Left colon (tissue), 2 donors: Measurements from ENCODE around the gene HOMER3. TPM values are rescaled to one million over a fixed set of nuclear protein-coding genes. Genes with fewer than 3 reads are reported as not detected.

Experiments used
- ATAC-seq: fragments of 200-7000 bp; cut with Tn5 transposase; one replicate; pipeline ENCODE4 v1.9.1; 2020; ENCODE audit warnings: mild to moderate bottlenecking, moderate library complexity
- DNase-seq, 2 donors: peaks; one replicate each; pipeline ENCODE4 v3.0.0-alpha.2; 2020
- intact Hi-C, 2 donors: fragments of 100-400 bp; cut with DNase I in 1 of 2; cut with micrococcal nuclease in 1 of 2; formaldehyde crosslinking; loops; one replicate each; pipeline versions ENCODE4 v1.11.2 to v1.14.0; 2022; cut with DNase I, micrococcal nuclease
- long read RNA-seq: library from polyadenylated mRNA; unstranded; transcript quantifications from one replicate; pipeline ENCODE4 v2.0.0, GENCODE V29; 2021
- total RNA-seq, 2 donors: library from RNA; stranded (reverse); fragmentation: NEBNext Ultra II Directional; extraction: Animal tissue kit (Norgen Biotek cat#: 25700); gene quantifications; one replicate each; pipeline ENCODE4 v1.2.1, GENCODE V29; 2021
- donor health status: DM: no; HTN: no; CAD: no.
- donor health status: DM: yes; HTN: yes; CAD: no.

Gene HOMER3
- total RNA-seq: 1 to 10 TPM; 3.9 to 7.9 TPM
- long read RNA-seq, transcript HOMER3-202 (10 exons, 1,557 nt): major isoform, 6 of 7 reads
- long read RNA-seq, partial matches to known transcripts: 1 of 7 reads
- long read RNA-seq, other reads (novel, unspliced or antisense): 0 of 7 reads

DNA sequence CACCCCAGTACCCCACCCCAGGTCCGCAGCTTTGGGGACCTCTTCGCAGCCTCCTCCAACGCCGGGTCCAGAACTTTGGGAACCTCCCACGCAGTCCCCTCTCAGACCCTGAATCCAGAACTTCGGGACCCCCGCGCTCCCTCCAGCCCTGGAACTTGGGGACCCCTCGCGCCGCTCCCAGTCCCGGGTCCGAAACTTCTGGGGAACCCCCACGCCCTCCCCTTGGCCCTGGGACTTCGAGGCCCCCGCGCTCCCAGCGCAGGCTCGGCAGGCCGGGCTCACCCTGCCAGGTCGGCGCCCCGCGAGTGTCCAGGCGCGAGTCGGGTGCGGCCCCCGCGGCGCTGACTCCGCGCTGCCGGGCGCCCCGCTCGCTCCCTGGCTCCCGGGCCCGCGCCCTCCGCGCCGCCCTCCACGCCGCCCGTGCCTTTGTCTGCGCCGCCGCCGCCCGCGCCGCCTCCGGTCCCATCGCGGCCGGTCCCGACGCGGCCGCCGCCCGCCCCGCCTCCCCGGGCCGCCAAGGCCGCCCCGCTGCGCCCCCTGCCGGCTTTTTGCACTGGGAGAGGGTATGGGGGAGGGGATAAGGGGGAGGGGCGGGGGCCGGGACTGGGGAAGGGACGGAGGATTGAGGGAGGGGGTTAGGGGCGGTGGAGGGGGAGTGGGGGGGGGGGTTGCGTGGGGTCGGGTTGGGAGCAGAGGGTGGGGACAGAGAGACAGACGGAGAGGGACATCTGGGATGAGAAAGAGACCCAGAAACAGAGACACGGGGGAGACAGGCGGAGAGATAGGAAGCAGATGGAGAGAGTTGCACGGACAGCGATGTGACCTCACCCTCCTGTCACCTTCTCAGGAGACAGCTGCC is at the start of gene HOMER3:
TSS of gene HOMER3 (minus strand) at position 449 of the 859 bp plus-strand sequence. CDS start 2,235 bp downstream, outside the sequence.
- intact Hi-C loops: no loop called here
- peak; percentile 91 for ATAC-seq
- peak; percentile 49 to 90 for DNase-seq

DNA sequence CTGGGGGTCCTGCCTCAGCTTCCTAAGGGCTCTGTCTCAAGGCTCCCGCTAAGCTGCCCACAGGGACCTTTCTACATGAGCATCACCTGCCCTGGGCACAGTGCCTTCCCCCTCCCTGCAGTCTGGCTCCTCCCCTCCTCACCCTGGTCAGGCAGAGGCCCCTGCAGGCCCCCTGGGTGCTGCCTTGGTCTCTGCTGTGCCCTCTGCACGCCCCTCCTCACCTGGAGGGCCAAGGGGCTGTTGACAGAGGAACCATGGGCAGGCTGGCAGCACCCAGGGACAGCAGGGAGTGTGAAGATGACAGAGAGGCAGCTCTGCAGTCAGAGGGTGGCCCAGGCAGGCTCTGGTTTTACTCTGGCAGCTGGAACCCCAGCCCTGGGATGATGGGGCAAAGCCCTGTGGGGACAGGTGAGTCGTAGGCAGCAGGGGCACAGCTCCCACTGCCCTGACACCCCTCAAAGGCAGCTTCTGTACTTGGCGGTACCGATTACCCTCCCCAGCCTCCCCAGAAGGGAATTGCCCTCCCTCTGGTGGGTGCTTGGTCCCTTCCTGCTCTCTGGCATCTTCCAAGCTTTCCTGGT is 49.2 kb upstream of the HOMER3 start:
- ATAC-seq (no peak), DNase-seq (no peak)
- intact Hi-C loops: no loop called here

DNA sequence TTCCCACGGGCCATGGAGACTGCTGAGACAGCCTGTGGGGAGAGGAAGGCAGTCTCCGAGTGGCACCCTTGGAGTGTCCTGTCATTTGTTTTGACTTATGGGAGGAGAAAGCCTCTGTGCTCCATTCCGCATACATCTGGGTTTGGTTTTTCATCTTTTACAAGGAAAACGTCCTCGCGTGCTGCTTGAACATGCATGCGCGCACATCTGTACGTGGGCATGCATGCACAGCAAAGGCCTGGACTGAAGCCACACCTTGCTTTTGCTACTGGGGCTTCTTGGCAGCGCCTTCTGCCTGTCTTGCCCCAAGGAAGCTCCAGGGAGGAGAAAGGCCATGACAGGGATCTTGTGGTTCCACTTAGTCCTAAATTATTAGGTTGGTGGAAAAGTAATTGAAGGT is 48.3 kb upstream of the HOMER3 start:
- DNase-seq (no peak), ATAC-seq (no peak)
- intact Hi-C loops: no loop called here

DNA sequence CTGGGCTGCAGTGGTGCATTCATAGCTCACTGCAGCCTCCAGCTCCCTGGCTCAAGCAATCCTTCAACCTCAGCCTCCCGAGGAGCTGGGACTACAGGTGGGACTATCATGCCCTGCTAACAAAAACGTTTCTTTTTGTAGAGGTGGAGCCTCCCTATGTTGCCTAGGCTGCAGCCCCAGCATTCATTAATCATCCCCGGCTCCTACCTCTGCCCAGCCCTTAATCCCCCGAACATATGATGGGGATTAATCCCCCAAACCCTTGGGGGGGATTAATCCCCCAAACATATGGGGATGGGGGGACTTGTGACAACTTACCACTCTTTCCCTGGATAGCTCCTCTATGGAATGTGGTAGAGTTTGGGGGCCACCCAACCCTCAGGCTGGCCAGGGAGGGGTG is 46.4 kb upstream of the HOMER3 start:
- DNase-seq (no peak), ATAC-seq (no peak)
- intact Hi-C loops: no loop called here

DNA sequence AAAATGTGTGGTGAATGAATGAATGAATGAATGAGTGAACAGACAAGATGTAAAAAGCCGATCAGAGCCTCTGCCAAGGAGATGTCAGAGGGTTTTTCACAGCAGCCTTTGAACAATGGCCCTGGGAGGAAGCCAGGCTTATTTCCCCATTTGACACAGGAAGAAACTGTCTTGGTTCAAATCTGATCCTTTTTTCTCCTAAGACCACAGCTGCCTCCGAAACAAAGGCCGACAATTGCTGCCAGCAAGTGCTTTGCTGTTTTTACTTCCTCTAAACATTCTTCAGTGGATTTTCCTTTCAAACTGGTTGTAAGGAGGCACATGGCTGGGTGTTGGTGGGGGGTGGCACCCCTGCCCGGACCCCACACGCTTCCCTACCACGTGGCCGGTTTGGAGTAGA is 44.2 kb upstream of the HOMER3 start:
- no peak for DNase-seq
- intact Hi-C loops: no loop called here
- ATAC-seq: no peak

DNA sequence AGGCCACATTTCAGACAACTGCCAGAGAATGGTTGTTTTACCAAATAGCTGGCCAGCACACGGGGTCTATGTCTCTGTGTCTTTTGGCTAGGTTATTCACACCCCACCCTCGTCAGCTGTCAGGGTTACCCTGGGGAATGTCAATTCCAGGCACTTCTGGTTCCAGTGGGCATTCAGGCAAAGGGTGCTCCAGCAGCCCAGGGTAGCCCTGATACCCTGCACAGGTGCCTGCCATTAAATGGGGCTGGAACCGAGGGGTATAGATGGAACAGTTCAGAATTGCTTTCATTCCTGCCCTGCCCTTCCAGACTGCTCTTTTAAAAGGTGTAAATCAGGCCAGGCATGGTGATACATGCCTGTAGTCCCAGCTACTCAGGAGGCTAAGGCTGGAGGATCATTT is 43.2 kb upstream of the HOMER3 start:
- ATAC-seq: no peak
- intact Hi-C loops: no loop called here
- no peak for DNase-seq

DNA sequence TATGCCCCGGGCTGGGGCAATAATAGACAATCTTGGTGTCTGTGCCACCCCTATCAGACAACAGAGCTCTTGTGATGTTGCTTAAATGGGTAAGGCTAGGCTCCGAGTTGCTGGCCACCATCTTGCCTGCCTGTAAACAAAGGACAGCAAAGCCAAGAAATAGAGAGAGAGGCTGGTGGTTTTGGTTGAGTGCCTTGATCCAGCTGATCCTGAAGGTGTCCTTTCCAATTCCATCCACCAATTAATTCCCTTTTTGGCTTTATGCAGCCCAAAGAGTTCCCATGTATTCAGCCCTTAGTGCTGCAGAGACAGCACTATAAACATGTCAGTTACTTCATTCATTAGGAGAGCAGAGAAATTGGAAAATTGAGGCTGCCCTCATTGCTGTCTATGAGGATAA is 41.7 kb upstream of the HOMER3 start:
- DNase-seq (no peak), ATAC-seq (no peak)

DNA sequence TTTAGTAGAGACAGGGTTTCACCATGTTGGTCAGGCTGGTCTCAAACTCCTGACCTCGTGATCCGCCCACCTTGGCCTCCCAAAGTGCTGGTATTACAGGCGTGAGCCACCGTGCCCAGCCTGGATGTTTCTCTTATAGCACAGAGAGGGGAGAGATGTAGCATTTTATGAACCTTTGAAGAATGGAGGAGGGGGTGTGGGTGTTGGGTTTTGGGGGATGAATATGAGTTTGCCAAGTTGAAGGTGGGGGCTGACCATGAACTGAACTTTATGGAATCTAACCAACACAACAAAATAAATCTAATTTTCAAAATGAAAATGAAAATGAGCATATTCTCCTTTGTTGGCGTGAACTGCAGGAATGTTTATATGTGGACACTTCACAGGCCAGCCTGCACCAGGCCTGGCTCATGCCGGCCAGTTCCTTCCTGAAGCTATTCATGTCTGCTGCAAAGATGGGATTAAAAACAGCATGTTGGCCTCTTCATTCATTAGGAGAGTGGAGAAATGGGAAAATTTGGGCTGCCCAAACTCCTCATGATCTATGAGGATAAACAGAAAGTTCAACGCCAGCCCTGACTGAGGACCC is 39.5 kb upstream of the HOMER3 start:
- intact Hi-C loops: no loop called here
- ATAC-seq (no peak), DNase-seq (no peak)

More for the DNA sequence above, 41.7 kb upstream of the HOMER3 start:
- intact Hi-C loops: no loop called here

DNA sequence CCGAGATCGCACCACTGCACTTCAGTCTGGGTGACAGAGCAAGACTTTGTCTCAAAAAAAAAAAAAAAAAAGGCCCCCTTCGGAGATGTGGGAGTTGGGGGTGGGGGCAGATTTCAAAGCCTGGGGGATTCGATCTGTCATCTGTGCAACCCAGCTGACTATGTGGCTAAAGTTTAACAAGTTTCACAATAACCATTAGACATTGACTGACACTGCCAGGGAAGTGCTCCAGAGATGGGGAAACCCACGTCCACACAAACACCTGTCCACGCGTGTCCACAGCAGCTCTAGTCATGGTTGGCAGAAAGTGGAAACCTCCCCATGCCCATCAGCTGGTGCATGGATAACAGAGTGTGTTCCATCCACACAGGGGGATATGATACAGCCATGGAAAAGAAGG is 37.6 kb upstream of the HOMER3 start:
- no peak for DNase-seq
- intact Hi-C loops: no loop called here
- no peak for ATAC-seq

DNA sequence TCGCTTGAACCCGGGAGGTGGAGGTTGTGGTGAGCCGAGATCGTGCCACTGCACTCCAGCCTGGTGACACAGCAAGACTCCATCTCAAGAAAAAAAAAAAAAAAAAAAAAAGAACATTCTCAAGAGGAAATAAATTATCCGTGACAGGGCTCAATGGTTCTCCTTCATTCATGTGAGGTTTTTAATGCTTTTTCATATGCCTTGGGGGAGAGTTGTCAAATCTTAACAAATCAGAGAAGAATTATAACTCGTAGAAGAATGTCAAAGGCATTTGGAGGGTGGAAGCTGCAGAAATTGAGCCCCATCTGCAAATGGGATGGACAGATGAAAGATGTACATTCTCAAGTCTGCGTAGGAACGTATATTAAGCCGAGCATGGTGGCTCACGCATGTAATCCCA is 34.9 kb upstream of the HOMER3 start:
- DNase-seq: no peak
- ATAC-seq: no peak
- intact Hi-C loops: no loop called here

DNA sequence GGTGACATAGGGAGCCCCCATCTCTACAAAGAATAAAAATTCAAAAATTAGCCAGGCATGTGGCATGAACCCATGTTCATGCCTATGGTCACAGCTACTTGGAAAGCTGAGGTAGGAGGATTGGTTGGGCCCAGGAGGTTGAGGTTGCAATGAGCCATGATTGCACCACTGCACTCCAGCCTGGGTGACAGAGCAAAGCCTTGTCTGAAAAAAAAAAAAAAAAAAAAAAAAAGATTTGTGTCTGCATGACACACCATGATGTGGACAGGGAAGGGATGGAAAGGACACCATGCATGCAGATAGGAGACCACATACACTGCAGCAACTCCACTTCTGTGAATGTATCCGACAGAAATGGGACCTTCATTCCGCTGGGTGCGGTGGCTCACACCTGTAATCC is 34.0 kb upstream of the HOMER3 start:
- ATAC-seq (no peak), DNase-seq (no peak)
- intact Hi-C loops: no loop called here

DNA sequence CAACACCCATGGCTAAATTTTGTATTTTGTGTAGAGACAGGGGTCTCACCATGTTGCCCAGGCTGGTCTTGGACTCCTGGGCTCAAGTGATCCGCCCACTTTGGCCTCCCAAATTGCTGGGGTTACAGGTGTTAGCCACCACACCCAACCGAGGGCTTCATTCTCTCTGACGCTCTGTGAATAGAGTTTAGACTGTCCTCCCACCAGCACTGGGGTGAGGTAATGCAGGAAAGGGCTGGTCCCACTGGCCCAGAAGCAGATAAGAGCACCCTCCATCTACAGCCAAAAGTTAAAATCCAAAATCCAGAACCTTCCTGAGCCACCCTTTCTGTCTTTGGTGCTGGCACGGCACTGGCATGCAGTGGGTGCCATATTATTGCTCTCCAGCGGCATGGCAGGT is 31.8 kb upstream of the HOMER3 start:
- ATAC-seq (no peak), DNase-seq (no peak)
- intact Hi-C loops: no loop called here

DNA sequence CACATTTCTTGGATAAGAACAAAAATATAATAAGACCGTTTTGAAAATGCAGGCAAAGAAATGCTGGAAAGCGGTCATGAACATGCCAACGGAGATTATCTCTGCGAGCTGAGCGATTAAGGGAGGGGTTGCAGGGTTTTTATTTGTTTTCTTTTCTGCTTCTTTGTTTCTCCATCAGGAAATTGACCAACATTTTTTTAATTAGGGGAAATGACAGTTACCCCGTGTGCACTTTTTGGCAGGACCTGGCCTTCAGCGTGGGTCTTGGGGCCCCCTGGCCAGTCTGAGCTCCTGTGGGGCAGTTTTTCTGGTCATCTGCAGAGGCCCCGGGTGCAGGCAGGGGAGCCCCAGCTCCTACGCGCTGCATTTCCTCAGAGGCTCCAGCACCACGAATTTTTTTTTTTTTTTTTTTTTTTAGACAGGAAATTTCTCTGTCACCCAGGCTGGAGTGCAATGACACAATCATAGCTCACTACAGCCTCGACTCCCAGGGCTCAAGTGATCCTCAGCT is 31.3 kb upstream of the HOMER3 start:
- ATAC-seq: no peak
- intact Hi-C loops: no loop called here
- no peak for DNase-seq

DNA sequence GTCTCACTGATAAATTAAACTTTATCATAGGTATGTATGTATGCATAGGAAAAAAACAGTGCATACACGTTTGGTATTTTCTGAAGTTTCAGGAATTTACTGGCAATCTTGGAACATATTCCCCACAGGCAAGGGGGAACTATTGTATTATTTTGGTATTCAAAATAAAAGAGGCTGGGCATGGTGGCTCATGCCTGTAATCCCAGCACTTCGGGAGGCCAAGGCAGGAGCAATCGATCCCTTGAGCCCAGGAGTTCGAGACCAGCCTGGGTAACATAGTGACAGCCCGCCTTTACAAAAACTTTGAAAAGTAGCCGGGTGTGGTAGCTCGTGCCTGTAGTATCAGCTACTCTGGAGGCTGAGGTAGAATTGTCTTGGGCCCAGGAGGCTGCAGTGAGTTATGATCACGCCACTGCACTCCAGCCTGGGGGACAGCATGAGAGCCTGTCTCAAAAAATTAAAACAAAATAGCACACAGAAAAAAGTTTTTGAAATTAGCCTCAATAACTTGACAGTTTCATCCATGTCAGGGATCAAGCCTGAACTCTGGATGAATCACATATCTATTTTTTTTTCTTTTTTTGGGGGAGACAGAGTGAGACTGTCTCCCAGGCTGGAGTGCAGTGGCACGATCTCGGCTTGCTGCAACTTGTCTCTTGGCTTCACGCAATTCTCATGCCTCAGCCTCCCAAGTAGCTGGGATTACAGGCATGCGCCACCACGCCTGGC is 29.1 kb upstream of the HOMER3 start:
- DNase-seq: no peak
- ATAC-seq: no peak
- intact Hi-C loops: no loop called here

DNA sequence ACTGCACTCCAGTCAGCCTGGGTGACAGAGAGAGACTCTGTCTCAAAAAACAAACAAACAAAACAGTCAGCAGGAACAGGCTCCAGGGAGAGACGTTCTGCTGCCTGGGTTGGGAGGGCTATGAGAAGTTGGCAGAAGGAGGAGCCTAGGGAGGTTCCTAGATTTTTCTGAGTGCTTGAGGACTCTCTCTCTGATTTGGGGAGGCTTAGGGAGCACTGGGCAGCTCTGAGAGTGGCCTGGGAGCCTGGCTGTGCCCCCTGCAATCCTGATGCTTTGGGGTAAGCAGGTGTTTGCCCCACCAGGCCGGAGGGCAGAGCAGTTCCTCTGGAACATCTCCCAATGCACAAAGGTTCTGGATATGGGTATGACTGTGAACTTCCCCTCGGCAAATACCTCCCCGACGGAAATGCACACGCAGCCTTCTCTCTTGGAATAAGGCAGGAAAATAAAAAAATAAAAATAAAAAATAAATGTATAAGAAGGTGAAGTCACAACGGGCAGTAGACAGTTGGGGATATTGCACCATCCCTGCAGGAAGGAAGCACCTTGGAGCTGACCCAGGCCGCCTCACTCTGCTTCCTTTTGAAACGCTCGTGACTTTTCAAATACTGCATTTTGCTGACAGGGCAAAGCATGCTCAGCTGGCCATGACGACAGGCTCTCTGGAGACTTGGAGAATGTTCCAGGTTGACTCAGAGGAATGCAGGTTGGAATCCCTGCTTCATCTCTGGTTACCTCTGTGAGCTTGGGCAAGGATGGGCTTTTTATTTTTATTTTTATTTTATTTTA is 26.5 kb upstream of the HOMER3 start:
- ATAC-seq: no peak
- peak; percentile 26 to 44 for DNase-seq
- intact Hi-C loops: no loop called here

DNA sequence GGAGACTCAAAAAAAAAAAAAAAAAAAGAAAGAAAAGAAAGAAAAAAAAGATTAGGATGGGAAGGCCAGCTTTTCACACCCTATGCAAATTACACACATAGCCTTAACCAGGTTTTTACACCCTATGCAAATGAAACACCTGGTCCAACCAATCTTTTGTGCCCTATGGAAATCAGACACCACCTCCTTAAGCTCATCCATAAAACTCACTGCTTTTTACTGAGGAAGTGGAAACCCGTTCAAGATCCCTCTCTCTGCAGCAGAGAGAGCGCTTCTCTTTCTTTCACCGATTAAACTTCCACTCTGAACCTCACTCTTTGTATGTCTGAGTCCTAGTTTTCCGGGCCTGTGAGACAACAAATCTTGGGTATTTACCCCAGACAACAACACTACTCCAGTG is 25.3 kb upstream of the HOMER3 start:
- ATAC-seq (peak; percentile 66), DNase-seq (no peak)
- intact Hi-C loops: no loop called here

DNA sequence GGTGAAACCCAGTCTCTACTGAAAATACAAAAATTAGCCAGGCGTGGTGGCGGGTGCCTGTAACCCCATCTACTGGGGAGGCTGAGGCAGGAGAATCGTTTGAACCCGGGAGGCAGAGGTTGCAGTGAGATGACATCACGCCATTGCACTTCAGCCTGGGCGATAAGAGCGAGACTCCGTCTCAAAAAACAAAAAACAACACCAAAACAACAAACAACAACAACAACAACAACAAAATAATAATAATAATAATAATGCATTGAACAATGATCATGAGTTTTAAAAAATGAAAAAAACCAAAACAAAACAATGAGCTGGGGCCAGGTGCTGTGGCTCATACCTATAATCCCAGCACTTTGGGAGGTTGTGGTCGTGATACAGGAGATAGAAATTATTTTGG is 23.1 kb upstream of the HOMER3 start:
- ATAC-seq (no peak), DNase-seq (no peak)
- intact Hi-C loops: no loop called here

DNA sequence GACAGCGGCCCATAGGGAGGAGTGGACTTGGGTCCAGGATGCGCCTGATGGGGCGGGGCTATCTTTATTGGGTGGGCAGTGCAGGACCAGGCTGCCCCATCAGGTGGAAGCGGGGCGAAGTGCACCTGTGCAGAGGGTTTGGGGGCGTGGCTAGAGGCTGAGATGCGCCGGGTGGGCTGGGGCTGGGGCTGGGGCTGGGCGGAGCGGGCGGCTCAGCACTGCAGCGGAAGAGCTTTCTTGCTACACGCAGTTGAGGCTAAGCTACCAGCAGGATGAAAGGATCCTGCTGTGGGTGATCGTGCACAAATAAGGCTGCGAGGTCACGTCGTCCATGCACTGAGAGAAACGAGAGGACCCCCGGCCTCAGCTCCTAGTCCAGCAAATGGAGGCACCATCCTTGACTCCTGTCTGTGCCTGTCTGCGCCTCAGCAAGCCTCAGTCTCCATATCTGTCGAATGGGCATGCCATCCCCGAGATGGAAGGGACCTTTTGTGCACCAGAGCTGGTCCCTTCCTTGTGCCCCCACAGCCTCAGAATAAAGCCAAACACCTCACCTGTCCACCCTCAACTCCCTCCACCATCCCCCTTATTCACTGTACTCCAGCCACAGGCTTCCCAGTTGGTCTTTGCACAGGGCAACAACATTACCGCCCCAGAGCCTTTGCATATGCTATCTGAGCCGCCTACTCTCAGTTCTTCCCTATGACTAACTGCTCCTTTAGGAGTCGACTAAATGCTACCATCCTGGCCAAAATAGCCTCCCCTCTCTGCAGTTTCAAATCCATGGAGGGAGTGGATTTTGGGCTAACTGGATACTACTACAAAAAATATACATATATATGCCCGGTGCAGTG is 21.0 kb upstream of the HOMER3 start:
- DNase-seq (no peak), ATAC-seq (peak; percentile 27)
- intact Hi-C loops: no loop called here
